C4-2B (cell line): ENCODE results near the gene OR6S1.

ENCODE experiments used
- CTCF ChIP-seq: fragments of 450-650 bp; conservative IDR thresholded peaks from 2 replicates; pipeline ENCODE4 v1.5.1; 2017; ENCODE audit warnings: mild to moderate bottlenecking
- ZFX ChIP-seq: fragments of 450-650 bp; IDR thresholded peaks from 2 replicates; pipeline ENCODE4 v1.6.1; 2017

DNA sequence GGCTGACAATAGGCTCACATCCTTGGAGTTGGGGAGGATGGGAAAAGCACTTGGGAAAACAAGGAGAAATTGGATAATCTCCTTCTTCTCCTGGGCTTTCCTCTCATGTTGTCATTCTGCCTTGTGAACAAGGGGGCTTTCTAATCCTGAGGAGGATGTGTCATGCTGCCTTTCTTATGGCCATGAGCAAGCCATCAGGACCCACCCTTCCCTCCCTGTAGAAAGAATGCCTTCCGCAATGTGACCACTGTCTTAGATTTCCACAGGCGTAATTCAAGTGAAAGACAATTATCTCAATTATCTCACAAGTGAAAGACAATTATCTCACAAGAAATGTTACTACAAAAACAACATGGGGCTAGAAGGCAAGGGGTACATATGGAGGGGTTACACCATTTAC is 3.0 kb upstream of the OR6S1 start:
- TF ChIP-seq CTCF (no peak), ZFX (no peak)
